ENCODE measurements around the gene CLDN9. TPM values are rescaled to one million over a fixed set of nuclear protein-coding genes. Genes with fewer than 3 reads are reported as not detected.

CLDN9 gene
- total RNA-seq, result 0.75 TPM
- long read RNA-seq, partial matches to known transcripts, result 0 of 1 reads
- long read RNA-seq, other reads (novel, unspliced or antisense), result 0 of 1 reads

DNA sequence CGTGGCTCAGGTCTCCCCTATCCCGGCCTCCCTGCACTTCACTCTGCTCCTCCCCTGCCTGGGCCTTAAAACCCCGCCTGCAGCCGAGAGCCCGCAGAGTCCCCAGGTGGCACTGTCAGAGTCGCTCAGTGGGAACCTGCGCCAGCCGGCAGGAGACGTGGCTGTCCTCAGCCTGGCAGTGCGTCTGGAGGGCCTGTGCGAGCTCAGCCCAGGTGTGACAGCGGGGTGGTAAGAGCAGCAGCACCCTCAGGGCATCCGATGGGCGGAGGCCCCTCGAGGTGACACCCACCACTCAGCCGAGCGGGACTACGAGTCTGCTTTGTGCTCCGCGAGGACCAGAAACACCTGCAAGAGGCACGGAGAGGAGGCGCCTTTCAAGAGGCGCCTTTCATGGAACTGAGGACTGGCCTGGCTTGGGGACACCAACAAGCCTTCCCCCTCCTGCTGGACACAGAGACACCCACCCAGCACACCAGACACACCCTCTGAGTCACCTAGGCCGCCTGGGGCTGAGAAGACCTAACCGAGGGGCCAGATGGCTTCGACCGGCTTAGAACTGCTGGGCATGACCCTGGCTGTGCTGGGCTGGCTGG lies at the start of gene CLDN9:
CLDN9 (plus strand) TSS at position 96 of the 593 bp plus-strand sequence; CDS start at position 536, 440 bp downstream.
- Histone ChIP-seq H3K27me3 (peaks cover 27% of the 10 kb centered on the region), H3K36me3 (no peaks in the 10 kb centered on the region), H3K27ac (no peak within 1 kb of the TSS), H3K4me3 (no peak within 1 kb of the TSS), H3K9me3 (no peaks in the 10 kb centered on the region), H3K4me1 (peaks cover 14% of the 10 kb centered on the region)
- intact Hi-C loops (cut with DNase I), result no loop called here
- TF ChIP-seq CTCF (IDR thresholded peaks at IDR 0.05), result no peak
- DNase-seq, result peak; percentile 83
- peak; percentile 69 for ATAC-seq

- Histone ChIP-seq H3K4me3 (peak overlapping the region; percentile 18), H3K27me3 (peaks cover 83% of the 10 kb centered on the region), H3K9me3 (no peaks in the 10 kb centered on the region), H3K4me1 (peaks cover 30% of the 10 kb centered on the region), H3K27ac (no peak overlapping the region), H3K36me3 (no peaks in the 10 kb centered on the region)
- ATAC-seq (no peak), DNase-seq (no peak)
- intact Hi-C loops (cut with DNase I), result no loop called here
- no peak for TF ChIP-seq CTCF (IDR thresholded peaks at IDR 0.05)
Observed at GRCh38 chr16:2963074-2963722, 49.5 kb upstream of the CLDN9 start.

DNA sequence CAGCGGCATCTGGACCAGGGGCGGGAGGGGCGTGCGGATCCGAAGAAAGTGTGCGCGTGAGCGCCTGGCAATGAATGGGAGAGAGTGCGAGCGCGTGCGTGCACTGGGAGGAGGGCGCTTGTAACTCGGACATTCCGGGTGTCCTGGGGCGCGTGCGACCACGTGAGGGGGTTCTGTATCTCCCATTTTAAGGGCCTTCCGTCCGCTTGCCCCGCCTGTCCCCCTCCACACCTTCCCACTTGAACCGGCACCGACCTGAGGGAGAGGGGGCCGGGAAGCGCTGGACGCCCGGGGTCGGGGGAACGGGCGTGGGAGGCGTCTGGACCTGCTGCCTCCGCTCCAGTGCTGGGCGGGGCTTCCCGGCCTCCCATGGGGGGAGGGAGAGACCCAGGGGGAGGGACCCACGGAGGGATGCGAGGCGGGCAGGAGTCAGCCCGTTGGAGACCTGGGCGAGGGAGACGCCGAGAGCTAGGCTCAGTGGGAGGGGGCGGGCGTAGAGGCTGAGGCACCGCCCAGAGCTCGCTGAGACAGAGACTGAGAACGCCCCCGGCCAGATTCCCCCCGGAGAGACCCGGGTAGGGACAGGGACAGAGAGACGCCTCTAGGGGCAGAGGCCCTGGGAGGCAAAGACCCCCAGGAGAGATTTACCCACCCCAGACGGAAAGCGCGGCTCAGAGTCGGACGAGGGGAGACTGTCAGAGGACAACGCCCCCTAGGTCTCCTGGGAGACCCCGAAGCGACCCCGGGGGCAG lies 48.8 kb upstream of the CLDN9 start, which contains the start of gene KREMEN2:
KREMEN2 (plus strand) TSS at position 553 of the 752 bp plus-strand sequence. CDS start 246 bp downstream, outside the sequence.
- ATAC-seq, result no peak

GRCh38 chr16:2964475-2965336 lies 48.0 kb upstream of the CLDN9 start:
- ATAC-seq (no peak), DNase-seq (no peak)
- peak overlapping the region; percentile 18 for H3K4me3 ChIP-seq
- H3K27ac ChIP-seq, result no peak overlapping the region
- H3K27me3 ChIP-seq, result peaks cover 74% of the 10 kb centered on the region
- intact Hi-C loops (cut with DNase I), result no loop called here
- TF ChIP-seq CTCF (IDR thresholded peaks at IDR 0.05), result no peak
- H3K4me1 ChIP-seq, result peaks cover 37% of the 10 kb centered on the region
- H3K36me3 ChIP-seq, result no peaks in the 10 kb centered on the region
- H3K9me3 ChIP-seq, result no peaks in the 10 kb centered on the region

More for the DNA sequence above, 48.8 kb upstream of the CLDN9 start, which contains the start of gene KREMEN2:
- H3K4me3 ChIP-seq, result peak within 1 kb of the TSS; percentile 18
- no peak within 1 kb of the TSS for H3K27ac ChIP-seq
- H3K36me3 ChIP-seq, result no peaks in the 10 kb centered on the region
- H3K9me3 ChIP-seq, result no peaks in the 10 kb centered on the region
- peaks cover 79% of the 10 kb centered on the region for H3K27me3 ChIP-seq
- intact Hi-C loops (cut with DNase I), result no loop called here
- H3K4me1 ChIP-seq, result peaks cover 36% of the 10 kb centered on the region
- TF ChIP-seq CTCF (IDR thresholded peaks at IDR 0.05), result no peak
- DNase-seq, result no peak

Measured in upper lobe of right lung (tissue), 1 donor.